HCT116 (cell line): ENCODE data around the gene PRKCQ.

Experiments used
- CEBPB ChIP-seq: IDR thresholded peaks from 2 replicates; pipeline ENCODE4 v1.6.1; 2012; ENCODE audit warnings: low read depth
- CTCF ChIP-seq, 3 experiments: fragments of 200-600 bp in 1 of 3; sonication (generic) in 1 of 3; IDR thresholded peaks in 2 of 3; conservative IDR thresholded peaks in 1 of 3; 2 replicates each; pipeline ENCODE4 v1.5.1; 2012 to 2017; ENCODE audit warnings: low read depth in 2 of 3, low read length in 2 of 3, antibody characterized with exemption in 1 of 3, borderline replicate concordance in 1 of 3, control low read depth in 1 of 3, mild to moderate bottlenecking in 1 of 3, mixed read lengths in 1 of 3, mixed run types in 1 of 3, moderate library complexity in 1 of 3; ENCODE audit not compliant: insufficient read depth in 1 of 3
- EGR1 ChIP-seq: IDR thresholded peaks from 2 replicates; pipeline ENCODE4 v1.6.1; 2012; ENCODE audit warnings: low read depth
- EZH2 ChIP-seq: fragments of 200-600 bp; sonication (generic); IDR thresholded peaks from 2 replicates; pipeline ENCODE4 v1.6.1; 2017; ENCODE audit warnings: antibody characterized with exemption, mixed run types
- JUND ChIP-seq: IDR thresholded peaks from 2 replicates; pipeline ENCODE4 v1.6.1; 2012
- POLR2A ChIP-seq: IDR thresholded peaks from 2 replicates; pipeline ENCODE4 v1.7.0; 2011; ENCODE audit warnings: borderline replicate concordance; ENCODE audit not compliant: insufficient read depth, insufficient read length; ENCODE audit errors: extremely low read depth
- POLR2AphosphoS5 ChIP-seq: IDR thresholded peaks from 2 replicates; pipeline ENCODE4 v1.6.1; 2011; ENCODE audit warnings: mild to moderate bottlenecking, low read depth, low read length, moderate library complexity
- RAD21 ChIP-seq: IDR thresholded peaks from 2 replicates; pipeline ENCODE4 v1.6.1; 2012; ENCODE audit warnings: low read depth, mild to moderate bottlenecking
- SIN3A ChIP-seq: IDR thresholded peaks from 2 replicates; pipeline ENCODE4 v1.6.1; 2012; ENCODE audit warnings: low read depth
- TCF7L2 ChIP-seq: IDR thresholded peaks from 2 replicates; pipeline ENCODE4 v1.7.0; 2011; ENCODE audit warnings: borderline replicate concordance, inconsistent platforms; ENCODE audit not compliant: insufficient read depth, insufficient read length; ENCODE audit errors: extremely low read depth
- ZBTB33 ChIP-seq: IDR thresholded peaks from 2 replicates; pipeline ENCODE4 v1.6.1; 2011; ENCODE audit warnings: mild to moderate bottlenecking, low read length, moderate library complexity; ENCODE audit not compliant: insufficient replicate concordance; ENCODE audit errors: extremely low read depth
- ZNF274 ChIP-seq: fragments of 200-500 bp; sonication (Bioruptor generic); IDR thresholded peaks from 2 replicates; pipeline ENCODE4 v1.6.1; 2014; ENCODE audit warnings: mild to moderate bottlenecking, low read depth, low read length, inconsistent platforms
- TF ChIP-seq, protein P1 (sequence below): IDR thresholded peaks from 2 replicates; pipeline ENCODE4 v1.6.1; 2012; ENCODE audit warnings: low read depth

- TF ChIP-seq EZH2 (no peak), CTCF (IDR thresholded peaks at IDR 0.05 in 2 of 3, conservative IDR thresholded peaks at IDR 0.05 in 1 of 3; ENCODE audit: borderline replicate concordance in 1 of 3, insufficient read depth in 1 of 3, low read depth in 2 of 3, low read length in 2 of 3) (no peak), RAD21 (no peak), EGR1 (no peak), JUND (no peak), SIN3A (no peak), POLR2AphosphoS5 (no peak), ZBTB33 (no peak), ZNF274 (no peak), POLR2A (no peak), CEBPB (no peak), TCF7L2 (no peak)
- TF ChIP-seq, protein P1, sequence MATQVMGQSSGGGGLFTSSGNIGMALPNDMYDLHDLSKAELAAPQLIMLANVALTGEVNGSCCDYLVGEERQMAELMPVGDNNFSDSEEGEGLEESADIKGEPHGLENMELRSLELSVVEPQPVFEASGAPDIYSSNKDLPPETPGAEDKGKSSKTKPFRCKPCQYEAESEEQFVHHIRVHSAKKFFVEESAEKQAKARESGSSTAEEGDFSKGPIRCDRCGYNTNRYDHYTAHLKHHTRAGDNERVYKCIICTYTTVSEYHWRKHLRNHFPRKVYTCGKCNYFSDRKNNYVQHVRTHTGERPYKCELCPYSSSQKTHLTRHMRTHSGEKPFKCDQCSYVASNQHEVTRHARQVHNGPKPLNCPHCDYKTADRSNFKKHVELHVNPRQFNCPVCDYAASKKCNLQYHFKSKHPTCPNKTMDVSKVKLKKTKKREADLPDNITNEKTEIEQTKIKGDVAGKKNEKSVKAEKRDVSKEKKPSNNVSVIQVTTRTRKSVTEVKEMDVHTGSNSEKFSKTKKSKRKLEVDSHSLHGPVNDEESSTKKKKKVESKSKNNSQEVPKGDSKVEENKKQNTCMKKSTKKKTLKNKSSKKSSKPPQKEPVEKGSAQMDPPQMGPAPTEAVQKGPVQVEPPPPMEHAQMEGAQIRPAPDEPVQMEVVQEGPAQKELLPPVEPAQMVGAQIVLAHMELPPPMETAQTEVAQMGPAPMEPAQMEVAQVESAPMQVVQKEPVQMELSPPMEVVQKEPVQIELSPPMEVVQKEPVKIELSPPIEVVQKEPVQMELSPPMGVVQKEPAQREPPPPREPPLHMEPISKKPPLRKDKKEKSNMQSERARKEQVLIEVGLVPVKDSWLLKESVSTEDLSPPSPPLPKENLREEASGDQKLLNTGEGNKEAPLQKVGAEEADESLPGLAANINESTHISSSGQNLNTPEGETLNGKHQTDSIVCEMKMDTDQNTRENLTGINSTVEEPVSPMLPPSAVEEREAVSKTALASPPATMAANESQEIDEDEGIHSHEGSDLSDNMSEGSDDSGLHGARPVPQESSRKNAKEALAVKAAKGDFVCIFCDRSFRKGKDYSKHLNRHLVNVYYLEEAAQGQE, result no peak
Observed at GRCh38 chr10:6492896-6493295, 87.2 kb downstream of the PRKCQ start.
